Osteoblast (primary cell): ENCODE measurements around the gene GPC5. TPM values are rescaled to one million over a fixed set of nuclear protein-coding genes. Genes with fewer than 3 reads are reported as not detected.

ENCODE experiments used
- DNase-seq: peaks from one replicate; pipeline ENCODE4 v3.0.0; 2011; ENCODE audit warnings: low spot score, mixed read lengths; ENCODE audit not compliant: insufficient read length; ENCODE audit errors: missing footprints
- H2AFZ ChIP-seq: 2 replicates; pipeline ENCODE4 v1.6.0; 2011; ENCODE audit warnings: mild to moderate bottlenecking, low read length
- H3K27ac ChIP-seq: 2 replicates; pipeline ENCODE4 v1.5.1; 2011; ENCODE audit warnings: mild to moderate bottlenecking, low read depth, low read length, moderate library complexity
- H3K27me3 ChIP-seq: 2 replicates; pipeline ENCODE4 v1.6.0; 2012; ENCODE audit warnings: mild to moderate bottlenecking, control low read depth, inconsistent platforms, low read length, moderate library complexity; ENCODE audit not compliant: insufficient read depth
- H3K36me3 ChIP-seq: 2 replicates; pipeline ENCODE4 v1.5.1; 2011; ENCODE audit warnings: mild to moderate bottlenecking, low read length, control low read depth, moderate library complexity; ENCODE audit not compliant: insufficient read depth
- H3K4me1 ChIP-seq: 2 replicates; pipeline ENCODE4 v1.5.1; 2011; ENCODE audit warnings: mild to moderate bottlenecking, low read length, control low read depth, moderate library complexity; ENCODE audit not compliant: insufficient read depth
- H3K4me2 ChIP-seq: 2 replicates; pipeline ENCODE4 v1.6.0; 2011; ENCODE audit warnings: mild to moderate bottlenecking, low read length; ENCODE audit not compliant: insufficient read depth
- H3K4me3 ChIP-seq: fragments of 200-600 bp; sonication (generic); 3 replicates; pipeline ENCODE4 v1.5.1; 2012; ENCODE audit warnings: mild to moderate bottlenecking, low read length, inconsistent platforms; ENCODE audit not compliant: insufficient read depth
- H3K79me2 ChIP-seq: 2 replicates; pipeline ENCODE4 v1.6.0; 2012; ENCODE audit warnings: mild to moderate bottlenecking, low read length, control low read depth, inconsistent platforms; ENCODE audit not compliant: insufficient read depth
- H3K9me3 ChIP-seq: 2 replicates; pipeline ENCODE4 v1.5.1; 2011; ENCODE audit warnings: low read depth, low read length, control low read depth
- H4K20me1 ChIP-seq: 2 replicates; pipeline ENCODE4 v1.6.0; 2012; ENCODE audit warnings: mild to moderate bottlenecking, low read length, control low read depth; ENCODE audit not compliant: insufficient read depth
- CTCF ChIP-seq: IDR thresholded peaks from 2 replicates; pipeline ENCODE4 v1.5.1; 2011; ENCODE audit warnings: mild to moderate bottlenecking, low read depth, low read length, moderate library complexity; ENCODE audit errors: extremely low read depth
- total RNA-seq: library from RNA; depleted of rRNA; stranded (reverse); fragments of >200 nt; gene quantifications from 2 replicates; pipeline ENCODE4 v1.2.3, GENCODE V29; 2012

Gene GPC5
- total RNA-seq, 1 donor: 0.36 TPM

GRCh38 chr13:91557328-91558090 is 159.1 kb downstream of the GPC5 start:
- TF ChIP-seq CTCF: no peak
- Histone ChIP-seq H3K27me3 (no peaks in the 10 kb centered on the region), H4K20me1 (no peaks in the 10 kb centered on the region), H3K27ac (no peak overlapping the region), H2AFZ (no peak overlapping the region), H3K9me3 (no peaks in the 10 kb centered on the region), H3K4me2 (no peak overlapping the region), H3K79me2 (no peaks in the 10 kb centered on the region), H3K4me1 (no peaks in the 10 kb centered on the region), H3K36me3 (no peaks in the 10 kb centered on the region), H3K4me3 (no peak overlapping the region)
- DNase-seq: no peak

GRCh38 chr13:91563799-91564198 is 165.4 kb downstream of the GPC5 start:
- H3K4me2 ChIP-seq: no peak overlapping the region
- no peak overlapping the region for H2AFZ ChIP-seq
- no peak overlapping the region for H3K4me3 ChIP-seq
- H3K79me2 ChIP-seq: no peaks in the 10 kb centered on the region
- DNase-seq: no peak
- H3K27ac ChIP-seq: no peak overlapping the region
- H3K36me3 ChIP-seq: no peaks in the 10 kb centered on the region
- H4K20me1 ChIP-seq: no peaks in the 10 kb centered on the region
- H3K27me3 ChIP-seq: no peaks in the 10 kb centered on the region
- H3K4me1 ChIP-seq: no peaks in the 10 kb centered on the region
- TF ChIP-seq CTCF: no peak
- H3K9me3 ChIP-seq: no peaks in the 10 kb centered on the region

GRCh38 chr13:91564396-91564795 is 166.0 kb downstream of the GPC5 start:
- Histone ChIP-seq H3K4me3 (no peak overlapping the region), H3K36me3 (no peaks in the 10 kb centered on the region), H3K27me3 (no peaks in the 10 kb centered on the region), H3K79me2 (no peaks in the 10 kb centered on the region), H3K4me1 (no peaks in the 10 kb centered on the region), H3K27ac (no peak overlapping the region), H3K9me3 (no peaks in the 10 kb centered on the region), H3K4me2 (no peak overlapping the region), H4K20me1 (no peaks in the 10 kb centered on the region), H2AFZ (no peak overlapping the region)
- DNase-seq: no peak
- no peak for TF ChIP-seq CTCF

- no peaks in the 10 kb centered on the region for H3K36me3 ChIP-seq
Measured at GRCh38 chr13:91565296-91565695, 166.9 kb downstream of the GPC5 start.

More at GRCh38 chr13:91565296-91565695, 166.9 kb downstream of the GPC5 start:
- H3K27ac ChIP-seq: no peak overlapping the region
- no peak for TF ChIP-seq CTCF
- no peaks in the 10 kb centered on the region for H3K27me3 ChIP-seq
- H4K20me1 ChIP-seq: no peaks in the 10 kb centered on the region
- DNase-seq: no peak
- no peak overlapping the region for H2AFZ ChIP-seq
- no peak overlapping the region for H3K4me2 ChIP-seq
- H3K9me3 ChIP-seq: no peaks in the 10 kb centered on the region
- no peak overlapping the region for H3K4me3 ChIP-seq
- no peaks in the 10 kb centered on the region for H3K79me2 ChIP-seq
- H3K4me1 ChIP-seq: no peaks in the 10 kb centered on the region
